ENCODE data around the gene ZNF35. TPM values are rescaled to one million over a fixed set of nuclear protein-coding genes. Genes with fewer than 3 reads are reported as not detected.

The ZNF35 gene
- total and polyA plus RNA-seq, 4 donors: 1.2 to 4.9 (median 1.7) TPM

DNA sequence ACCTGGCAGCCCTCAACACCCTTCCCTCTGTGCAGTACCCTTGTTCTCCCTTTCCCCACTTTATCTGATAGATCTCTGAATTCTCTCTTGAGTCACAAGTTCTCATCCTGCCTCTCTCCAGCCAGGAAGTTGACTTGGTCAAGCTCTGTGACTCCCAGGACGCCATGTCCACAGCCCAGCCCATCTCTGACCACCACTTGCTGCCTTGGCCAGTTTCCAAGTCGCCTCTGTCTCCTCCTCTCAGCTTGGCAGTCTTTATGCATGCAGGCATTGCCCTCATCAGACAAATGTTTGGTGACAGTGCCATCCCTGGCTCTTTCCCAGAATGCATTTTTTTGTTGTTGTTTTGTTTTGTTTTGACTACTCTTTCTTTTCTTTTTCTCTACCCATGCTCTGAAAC is 25.7 kb downstream of the ZNF35 start:
- Histone ChIP-seq H3K27ac (ENCODE audit: low read depth in 1 of 2, low read length in 2 of 2) (no peak overlapping the region), H3K4me1 (ENCODE audit: control insufficient read depth in 4 of 4, insufficient read depth in 4 of 4, low read length in 3 of 4) (no peaks in the 10 kb centered on the region), H3K9ac (ENCODE audit: low read depth in 1 of 2, low read length in 2 of 2) (no peak overlapping the region), H3K36me3 (ENCODE audit: control insufficient read depth in 4 of 4, insufficient read depth in 3 of 4, low read depth in 1 of 4, low read length in 3 of 4) (no peaks in the 10 kb centered on the region), H3K9me3 (ENCODE audit: control insufficient read depth in 4 of 4, low read length in 3 of 4) (peaks cover 0 to 4% (median 2%) of the 10 kb centered on the region in 4 donors), H3K27me3 (ENCODE audit: control insufficient read depth in 4 of 4, insufficient read depth in 4 of 4, low read length in 3 of 4) (no peaks in the 10 kb centered on the region), H3K4me3 (ENCODE audit: low read depth in 1 of 3, low read length in 3 of 3) (no peak overlapping the region)
- TF ChIP-seq, protein P1, sequence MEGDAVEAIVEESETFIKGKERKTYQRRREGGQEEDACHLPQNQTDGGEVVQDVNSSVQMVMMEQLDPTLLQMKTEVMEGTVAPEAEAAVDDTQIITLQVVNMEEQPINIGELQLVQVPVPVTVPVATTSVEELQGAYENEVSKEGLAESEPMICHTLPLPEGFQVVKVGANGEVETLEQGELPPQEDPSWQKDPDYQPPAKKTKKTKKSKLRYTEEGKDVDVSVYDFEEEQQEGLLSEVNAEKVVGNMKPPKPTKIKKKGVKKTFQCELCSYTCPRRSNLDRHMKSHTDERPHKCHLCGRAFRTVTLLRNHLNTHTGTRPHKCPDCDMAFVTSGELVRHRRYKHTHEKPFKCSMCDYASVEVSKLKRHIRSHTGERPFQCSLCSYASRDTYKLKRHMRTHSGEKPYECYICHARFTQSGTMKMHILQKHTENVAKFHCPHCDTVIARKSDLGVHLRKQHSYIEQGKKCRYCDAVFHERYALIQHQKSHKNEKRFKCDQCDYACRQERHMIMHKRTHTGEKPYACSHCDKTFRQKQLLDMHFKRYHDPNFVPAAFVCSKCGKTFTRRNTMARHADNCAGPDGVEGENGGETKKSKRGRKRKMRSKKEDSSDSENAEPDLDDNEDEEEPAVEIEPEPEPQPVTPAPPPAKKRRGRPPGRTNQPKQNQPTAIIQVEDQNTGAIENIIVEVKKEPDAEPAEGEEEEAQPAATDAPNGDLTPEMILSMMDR (IDR thresholded peaks at IDR 0.05; ENCODE audit: low read depth, low read length, missing input control): no peak
- no peak for TF ChIP-seq SP1 (IDR thresholded peaks at IDR 0.05)
- TF ChIP-seq, protein P2, sequence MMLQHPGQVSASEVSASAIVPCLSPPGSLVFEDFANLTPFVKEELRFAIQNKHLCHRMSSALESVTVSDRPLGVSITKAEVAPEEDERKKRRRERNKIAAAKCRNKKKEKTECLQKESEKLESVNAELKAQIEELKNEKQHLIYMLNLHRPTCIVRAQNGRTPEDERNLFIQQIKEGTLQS (IDR thresholded peaks at IDR 0.05): no peak
- no peak for TF ChIP-seq FOXA2 (IDR thresholded peaks at IDR 0.05)
- TF ChIP-seq, protein P3, sequence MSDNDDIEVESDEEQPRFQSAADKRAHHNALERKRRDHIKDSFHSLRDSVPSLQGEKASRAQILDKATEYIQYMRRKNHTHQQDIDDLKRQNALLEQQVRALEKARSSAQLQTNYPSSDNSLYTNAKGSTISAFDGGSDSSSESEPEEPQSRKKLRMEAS (IDR thresholded peaks at IDR 0.05): no peak
- TF ChIP-seq HNF4A (conservative IDR thresholded peaks at IDR 0.05): no peak
- TF ChIP-seq, protein P4, sequence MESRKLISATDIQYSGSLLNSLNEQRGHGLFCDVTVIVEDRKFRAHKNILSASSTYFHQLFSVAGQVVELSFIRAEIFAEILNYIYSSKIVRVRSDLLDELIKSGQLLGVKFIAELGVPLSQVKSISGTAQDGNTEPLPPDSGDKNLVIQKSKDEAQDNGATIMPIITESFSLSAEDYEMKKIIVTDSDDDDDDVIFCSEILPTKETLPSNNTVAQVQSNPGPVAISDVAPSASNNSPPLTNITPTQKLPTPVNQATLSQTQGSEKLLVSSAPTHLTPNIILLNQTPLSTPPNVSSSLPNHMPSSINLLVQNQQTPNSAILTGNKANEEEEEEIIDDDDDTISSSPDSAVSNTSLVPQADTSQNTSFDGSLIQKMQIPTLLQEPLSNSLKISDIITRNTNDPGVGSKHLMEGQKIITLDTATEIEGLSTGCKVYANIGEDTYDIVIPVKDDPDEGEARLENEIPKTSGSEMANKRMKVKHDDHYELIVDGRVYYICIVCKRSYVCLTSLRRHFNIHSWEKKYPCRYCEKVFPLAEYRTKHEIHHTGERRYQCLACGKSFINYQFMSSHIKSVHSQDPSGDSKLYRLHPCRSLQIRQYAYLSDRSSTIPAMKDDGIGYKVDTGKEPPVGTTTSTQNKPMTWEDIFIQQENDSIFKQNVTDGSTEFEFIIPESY (IDR thresholded peaks at IDR 0.05): no peak
- no peak for TF ChIP-seq NR2F2 (IDR thresholded peaks at IDR 0.05)
- no peak for TF ChIP-seq GABPA (IDR thresholded peaks at IDR 0.05 in 1 of 2, conservative IDR thresholded peaks at IDR 0.05 in 1 of 2)
- TF ChIP-seq, protein P5, sequence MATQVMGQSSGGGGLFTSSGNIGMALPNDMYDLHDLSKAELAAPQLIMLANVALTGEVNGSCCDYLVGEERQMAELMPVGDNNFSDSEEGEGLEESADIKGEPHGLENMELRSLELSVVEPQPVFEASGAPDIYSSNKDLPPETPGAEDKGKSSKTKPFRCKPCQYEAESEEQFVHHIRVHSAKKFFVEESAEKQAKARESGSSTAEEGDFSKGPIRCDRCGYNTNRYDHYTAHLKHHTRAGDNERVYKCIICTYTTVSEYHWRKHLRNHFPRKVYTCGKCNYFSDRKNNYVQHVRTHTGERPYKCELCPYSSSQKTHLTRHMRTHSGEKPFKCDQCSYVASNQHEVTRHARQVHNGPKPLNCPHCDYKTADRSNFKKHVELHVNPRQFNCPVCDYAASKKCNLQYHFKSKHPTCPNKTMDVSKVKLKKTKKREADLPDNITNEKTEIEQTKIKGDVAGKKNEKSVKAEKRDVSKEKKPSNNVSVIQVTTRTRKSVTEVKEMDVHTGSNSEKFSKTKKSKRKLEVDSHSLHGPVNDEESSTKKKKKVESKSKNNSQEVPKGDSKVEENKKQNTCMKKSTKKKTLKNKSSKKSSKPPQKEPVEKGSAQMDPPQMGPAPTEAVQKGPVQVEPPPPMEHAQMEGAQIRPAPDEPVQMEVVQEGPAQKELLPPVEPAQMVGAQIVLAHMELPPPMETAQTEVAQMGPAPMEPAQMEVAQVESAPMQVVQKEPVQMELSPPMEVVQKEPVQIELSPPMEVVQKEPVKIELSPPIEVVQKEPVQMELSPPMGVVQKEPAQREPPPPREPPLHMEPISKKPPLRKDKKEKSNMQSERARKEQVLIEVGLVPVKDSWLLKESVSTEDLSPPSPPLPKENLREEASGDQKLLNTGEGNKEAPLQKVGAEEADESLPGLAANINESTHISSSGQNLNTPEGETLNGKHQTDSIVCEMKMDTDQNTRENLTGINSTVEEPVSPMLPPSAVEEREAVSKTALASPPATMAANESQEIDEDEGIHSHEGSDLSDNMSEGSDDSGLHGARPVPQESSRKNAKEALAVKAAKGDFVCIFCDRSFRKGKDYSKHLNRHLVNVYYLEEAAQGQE (IDR thresholded peaks at IDR 0.05): no peak
- WGBS: 57% methylated on average over 2 of the region's 2 CpGs
- no peak for DNase-seq (ENCODE audit: low spot score)

DNA sequence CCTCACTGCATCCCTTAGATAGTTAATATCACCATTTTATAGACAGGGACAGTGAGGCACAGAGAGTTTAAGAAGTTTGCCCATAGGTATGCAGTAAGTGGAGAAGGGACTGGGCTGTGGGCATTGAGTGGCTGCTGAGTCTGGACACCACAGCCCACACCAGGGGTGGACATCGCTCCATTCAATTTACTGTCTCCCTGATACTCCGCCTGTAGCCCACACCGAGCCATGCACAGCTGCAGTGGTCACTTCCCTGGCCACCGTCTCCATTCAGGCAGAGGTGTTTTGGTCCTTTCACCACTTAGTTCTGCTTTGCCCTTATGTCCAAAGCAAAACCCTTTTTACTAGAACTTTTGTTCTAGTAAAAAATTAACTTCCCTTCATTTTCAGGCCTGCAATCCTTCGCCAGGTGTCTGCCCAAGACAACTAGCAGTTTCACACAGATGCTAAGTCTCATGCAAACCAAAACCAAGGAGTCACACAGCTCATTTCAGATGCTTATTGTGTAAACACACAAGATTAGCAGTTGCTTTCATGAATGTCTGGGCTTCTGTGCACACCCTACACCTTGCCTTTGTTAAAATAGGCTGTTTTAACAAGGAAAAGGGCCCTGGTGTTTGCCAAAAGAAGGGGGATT is 30.1 kb downstream of the ZNF35 start:
- Histone ChIP-seq H3K27ac (ENCODE audit: low read depth in 1 of 2, low read length in 2 of 2) (no peak overlapping the region), H3K9ac (ENCODE audit: low read depth in 1 of 2, low read length in 2 of 2) (no peak overlapping the region), H3K4me3 (ENCODE audit: low read depth in 1 of 3, low read length in 3 of 3) (no peak overlapping the region), H3K36me3 (ENCODE audit: control insufficient read depth in 4 of 4, insufficient read depth in 3 of 4, low read depth in 1 of 4, low read length in 3 of 4) (peaks cover 0 to 6% (median 0%) of the 10 kb centered on the region in 4 donors), H3K9me3 (ENCODE audit: control insufficient read depth in 4 of 4, low read length in 3 of 4) (peaks cover 3 to 13% (median 8%) of the 10 kb centered on the region in 4 donors), H3K27me3 (ENCODE audit: control insufficient read depth in 4 of 4, insufficient read depth in 4 of 4, low read length in 3 of 4) (no peaks in the 10 kb centered on the region), H3K4me1 (ENCODE audit: control insufficient read depth in 4 of 4, insufficient read depth in 4 of 4, low read length in 3 of 4) (no peaks in the 10 kb centered on the region)
- TF ChIP-seq YY1 (IDR thresholded peaks at IDR 0.05) (no peak), HNF4A (conservative IDR thresholded peaks at IDR 0.05) (no peak), TAF1 (conservative IDR thresholded peaks at IDR 0.05) (no peak), FOXA1 (IDR thresholded peaks at IDR 0.05) (no peak), EGR1 (IDR thresholded peaks at IDR 0.05; ENCODE audit: low read depth in 2 of 2) (no peak), JUND (IDR thresholded peaks at IDR 0.05) (no peak)
- TF ChIP-seq, protein P4 (IDR thresholded peaks at IDR 0.05): no peak
- TF ChIP-seq, protein P3 (IDR thresholded peaks at IDR 0.05): no peak
- TF ChIP-seq, protein P2 (IDR thresholded peaks at IDR 0.05): no peak
- TF ChIP-seq, protein P5 (IDR thresholded peaks at IDR 0.05): no peak
- DNase-seq (ENCODE audit: low spot score): no peak
- 94% methylated on average over 5 of the region's 5 CpGs for WGBS

Measured in liver (tissue), 9 donors.